ENCODE measurements around the gene TMEM255B. TPM values are rescaled to one million over a fixed set of nuclear protein-coding genes. Genes with fewer than 3 reads are reported as not detected.

TMEM255B gene
- total RNA-seq, 2 donors from 2014 or later = 0.86 to 1.4 TPM

- Mint-ChIP-seq H3K27me3 (no peaks in the 10 kb centered on the region), H3K4me1 (peaks cover 18% of the 10 kb centered on the region), H3K36me3 (ENCODE audit: low read depth) (peaks cover 2% of the 10 kb centered on the region), H3K4me3 (peak overlapping the region; percentile 92), H3K27ac (peak overlapping the region; percentile 76)
- DNase-seq = no peak
- peak; percentile 24 for ATAC-seq
- no peaks in the 10 kb centered on the region for H3K9me3 ChIP-seq (ENCODE audit: control insufficient read depth, low read length, poor library complexity, severe bottlenecking)
Observed at GRCh38 chr13:113815151-113816058, 56.4 kb downstream of the TMEM255B start.

GRCh38 chr13:113816254-113816929 is 57.4 kb downstream of the TMEM255B start:
- peak overlapping the region; percentile 76 for H3K27ac Mint-ChIP-seq
- peaks cover 2% of the 10 kb centered on the region for H3K36me3 Mint-ChIP-seq (ENCODE audit: low read depth)
- peak overlapping the region; percentile 92 for H3K4me3 Mint-ChIP-seq
- H3K4me1 Mint-ChIP-seq = peaks cover 18% of the 10 kb centered on the region
- no peaks in the 10 kb centered on the region for H3K27me3 Mint-ChIP-seq
- H3K9me3 ChIP-seq (ENCODE audit: control insufficient read depth, low read length, poor library complexity, severe bottlenecking) = no peaks in the 10 kb centered on the region
- ATAC-seq (no peak), DNase-seq (no peak)

GRCh38 chr13:113816946-113817859 is 58.2 kb downstream of the TMEM255B start:
- Mint-ChIP-seq H3K4me1 (peaks cover 18% of the 10 kb centered on the region), H3K27ac (peak overlapping the region; percentile 32)
- ATAC-seq = peak; percentile 96

GRCh38 chr13:113817860-113818691 is 59.0 kb downstream of the TMEM255B start:
- Mint-ChIP-seq H3K4me3 (peak overlapping the region; percentile 75), H3K36me3 (ENCODE audit: low read depth) (peaks cover 5% of the 10 kb centered on the region), H3K27me3 (no peaks in the 10 kb centered on the region), H3K27ac (no peak overlapping the region), H3K4me1 (peaks cover 18% of the 10 kb centered on the region)
- no peaks in the 10 kb centered on the region for H3K9me3 ChIP-seq (ENCODE audit: control insufficient read depth, low read length, poor library complexity, severe bottlenecking)
- ATAC-seq (no peak), DNase-seq (no peak)

More at GRCh38 chr13:113816946-113817859, 58.2 kb downstream of the TMEM255B start:
- peak; percentile 66 to 83 (median 70) for DNase-seq
- Mint-ChIP-seq H3K36me3 (ENCODE audit: low read depth) (peaks cover 5% of the 10 kb centered on the region), H3K4me3 (peak overlapping the region; percentile 80), H3K27me3 (no peaks in the 10 kb centered on the region)
- no peaks in the 10 kb centered on the region for H3K9me3 ChIP-seq (ENCODE audit: control insufficient read depth, low read length, poor library complexity, severe bottlenecking)

GRCh38 chr13:113818700-113819295 is 59.8 kb downstream of the TMEM255B start:
- ATAC-seq (no peak), DNase-seq (no peak)
- H3K27ac Mint-ChIP-seq = no peak overlapping the region
- no peaks in the 10 kb centered on the region for H3K9me3 ChIP-seq (ENCODE audit: control insufficient read depth, low read length, poor library complexity, severe bottlenecking)
- no peaks in the 10 kb centered on the region for H3K27me3 Mint-ChIP-seq
- H3K36me3 Mint-ChIP-seq (ENCODE audit: low read depth) = peaks cover 5% of the 10 kb centered on the region
- peaks cover 18% of the 10 kb centered on the region for H3K4me1 Mint-ChIP-seq
- no peak overlapping the region for H3K4me3 Mint-ChIP-seq

GRCh38 chr13:113819341-113819730 is 60.3 kb downstream of the TMEM255B start:
- ATAC-seq = no peak
- H3K36me3 Mint-ChIP-seq (ENCODE audit: low read depth) = peaks cover 5% of the 10 kb centered on the region
- no peak for DNase-seq
- H3K27ac Mint-ChIP-seq = no peak overlapping the region
- peaks cover 18% of the 10 kb centered on the region for H3K4me1 Mint-ChIP-seq
- H3K27me3 Mint-ChIP-seq = no peaks in the 10 kb centered on the region
- H3K9me3 ChIP-seq (ENCODE audit: control insufficient read depth, low read length, poor library complexity, severe bottlenecking) = no peaks in the 10 kb centered on the region
- no peak overlapping the region for H3K4me3 Mint-ChIP-seq

- Mint-ChIP-seq H3K4me1 (peaks cover 18% of the 10 kb centered on the region), H3K27ac (no peak overlapping the region), H3K36me3 (ENCODE audit: low read depth) (peaks cover 5% of the 10 kb centered on the region), H3K27me3 (no peaks in the 10 kb centered on the region), H3K4me3 (no peak overlapping the region)
- DNase-seq (no peak), ATAC-seq (no peak)
- H3K9me3 ChIP-seq (ENCODE audit: control insufficient read depth, low read length, poor library complexity, severe bottlenecking) = no peaks in the 10 kb centered on the region
Observed at GRCh38 chr13:113819731-113820715, 61.0 kb downstream of the TMEM255B start.

GRCh38 chr13:113820813-113821651 is 62.0 kb downstream of the TMEM255B start:
- Mint-ChIP-seq H3K4me3 (no peak overlapping the region), H3K27me3 (no peaks in the 10 kb centered on the region), H3K4me1 (peaks cover 9% of the 10 kb centered on the region), H3K36me3 (ENCODE audit: low read depth) (peaks cover 3% of the 10 kb centered on the region), H3K27ac (no peak overlapping the region)
- no peak for DNase-seq
- H3K9me3 ChIP-seq (ENCODE audit: control insufficient read depth, low read length, poor library complexity, severe bottlenecking) = no peaks in the 10 kb centered on the region
- ATAC-seq = no peak

GRCh38 chr13:113821847-113822246 is 62.8 kb downstream of the TMEM255B start:
- Mint-ChIP-seq H3K4me1 (peaks cover 5% of the 10 kb centered on the region), H3K27ac (no peak overlapping the region), H3K36me3 (ENCODE audit: low read depth) (peaks cover 3% of the 10 kb centered on the region), H3K27me3 (no peaks in the 10 kb centered on the region), H3K4me3 (no peak overlapping the region)
- DNase-seq (no peak), ATAC-seq (no peak)
- no peaks in the 10 kb centered on the region for H3K9me3 ChIP-seq (ENCODE audit: control insufficient read depth, low read length, poor library complexity, severe bottlenecking)

- ATAC-seq (no peak), DNase-seq (no peak)
- H3K4me1 Mint-ChIP-seq = peaks cover 3% of the 10 kb centered on the region
- H3K4me3 Mint-ChIP-seq = no peak overlapping the region
- H3K9me3 ChIP-seq (ENCODE audit: control insufficient read depth, low read length, poor library complexity, severe bottlenecking) = no peaks in the 10 kb centered on the region
- H3K27ac Mint-ChIP-seq = no peak overlapping the region
- no peaks in the 10 kb centered on the region for H3K27me3 Mint-ChIP-seq
- H3K36me3 Mint-ChIP-seq (ENCODE audit: low read depth) = peaks cover 3% of the 10 kb centered on the region
Observed at GRCh38 chr13:113822266-113822665, 63.2 kb downstream of the TMEM255B start.
